ENCODE measurements around the gene WDR46. TPM values are rescaled to one million over a fixed set of nuclear protein-coding genes. Genes with fewer than 3 reads are reported as not detected.

The WDR46 gene
- total and polyA plus RNA-seq, 2 of the 13 experiments (the other 11 are each of a cell fraction or from before 2014, with no cell fraction given): 47.4 to 105 TPM

DNA sequence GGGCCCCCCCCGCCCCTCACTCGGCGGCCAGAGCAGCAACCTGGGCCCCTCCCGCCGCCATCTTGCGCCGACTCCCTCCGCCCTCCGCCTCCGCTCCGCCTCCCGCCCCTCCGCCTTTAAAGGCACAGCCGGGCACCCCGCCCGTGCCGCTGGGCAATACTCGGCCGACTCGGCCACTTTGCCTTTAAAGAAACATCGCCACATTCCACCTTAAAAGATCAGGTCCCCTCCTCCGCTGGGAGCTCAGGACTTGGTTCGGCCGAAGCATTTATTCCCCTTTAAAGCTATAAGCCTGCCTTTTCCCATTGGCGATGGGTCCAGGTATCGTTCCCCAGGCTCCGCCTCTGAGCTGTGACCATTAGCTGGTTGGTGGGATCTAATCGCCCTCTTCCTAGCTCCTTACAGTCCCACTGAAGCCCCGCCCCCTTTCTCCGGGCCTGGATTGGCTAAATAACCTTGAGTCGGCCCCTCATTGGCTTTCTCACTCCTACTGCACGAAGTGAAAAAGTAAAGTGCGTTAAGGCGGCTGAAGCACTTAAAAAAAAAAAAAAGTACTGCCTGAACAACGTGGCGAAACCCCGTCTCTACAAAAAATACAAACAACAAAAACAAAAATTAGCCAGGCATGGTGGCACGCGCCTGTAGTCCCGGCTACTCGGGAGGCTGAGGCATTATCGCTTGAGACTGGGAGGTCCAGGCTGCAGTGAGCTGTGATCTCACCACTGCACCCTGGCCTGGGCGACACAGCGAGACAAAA, 28.8 kb upstream of the WDR46 start, which contains the start of gene ZBTB22 (continued):
- TF ChIP-seq KDM4B (CRISPR knock-in tag; IDR thresholded peaks at IDR 0.05) (peak; percentile 64; the same call in 1 of the 2 replicates), ZBTB3 (CRISPR knock-in tag; IDR thresholded peaks at IDR 0.05; ENCODE audit: borderline replicate concordance, low read depth) (no peak), PHF5A (CRISPR knock-in tag; IDR thresholded peaks at IDR 0.05; ENCODE audit: low read depth, unreplicated experiment) (peak; percentile 35), FOXA3 (CRISPR knock-in tag; IDR thresholded peaks at IDR 0.05) (no peak), PCBP2 (optimal IDR thresholded peaks at IDR 0.05; ENCODE audit: low read depth, low read length, poor library complexity, severe bottlenecking) (no peak), CENPT (CRISPR knock-in tag; IDR thresholded peaks at IDR 0.05; ENCODE audit: low read depth) (no peak), REL (CRISPR knock-in tag; conservative IDR thresholded peaks at IDR 0.05) (no peak), AHR (CRISPR knock-in tag; IDR thresholded peaks at IDR 0.05) (0 out of 2 replicates have a peak, but pooled peaks have one; percentile 18), GTF2F1 (IDR thresholded peaks at IDR 0.05; ENCODE audit: low read length) (no peak), CBFB (CRISPR knock-in tag; IDR thresholded peaks at IDR 0.05) (peak; percentile 29; the same call in 1 of the 2 replicates), RFX3 (CRISPR knock-in tag; IDR thresholded peaks at IDR 0.05) (no peak), HCFC1 (IDR thresholded peaks at IDR 0.05; ENCODE audit: low read depth, low read length) (0 out of 2 replicates have a peak, but pooled peaks have one; percentile 18), REPIN1 (CRISPR knock-in tag; IDR thresholded peaks at IDR 0.05; ENCODE audit: borderline replicate concordance, low read depth) (no peak), NFE2L2 (IDR thresholded peaks at IDR 0.05; ENCODE audit: low read length) (no peak), GPN1 (CRISPR knock-in tag; IDR thresholded peaks at IDR 0.05; ENCODE audit: borderline replicate concordance) (no peak), CREM (IDR thresholded peaks at IDR 0.05) (peak; percentile 63), CREM (CRISPR knock-in tag; IDR thresholded peaks at IDR 0.05) (no peak)
- TF ChIP-seq, protein P1, sequence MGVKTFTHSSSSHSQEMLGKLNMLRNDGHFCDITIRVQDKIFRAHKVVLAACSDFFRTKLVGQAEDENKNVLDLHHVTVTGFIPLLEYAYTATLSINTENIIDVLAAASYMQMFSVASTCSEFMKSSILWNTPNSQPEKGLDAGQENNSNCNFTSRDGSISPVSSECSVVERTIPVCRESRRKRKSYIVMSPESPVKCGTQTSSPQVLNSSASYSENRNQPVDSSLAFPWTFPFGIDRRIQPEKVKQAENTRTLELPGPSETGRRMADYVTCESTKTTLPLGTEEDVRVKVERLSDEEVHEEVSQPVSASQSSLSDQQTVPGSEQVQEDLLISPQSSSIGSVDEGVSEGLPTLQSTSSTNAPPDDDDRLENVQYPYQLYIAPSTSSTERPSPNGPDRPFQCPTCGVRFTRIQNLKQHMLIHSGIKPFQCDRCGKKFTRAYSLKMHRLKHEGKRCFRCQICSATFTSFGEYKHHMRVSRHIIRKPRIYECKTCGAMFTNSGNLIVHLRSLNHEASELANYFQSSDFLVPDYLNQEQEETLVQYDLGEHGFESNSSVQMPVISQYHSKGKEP (CRISPR knock-in tag; IDR thresholded peaks at IDR 0.05): 0 out of 2 replicates have a peak, but pooled peaks have one; percentile 48
- TF ChIP-seq, protein P2, sequence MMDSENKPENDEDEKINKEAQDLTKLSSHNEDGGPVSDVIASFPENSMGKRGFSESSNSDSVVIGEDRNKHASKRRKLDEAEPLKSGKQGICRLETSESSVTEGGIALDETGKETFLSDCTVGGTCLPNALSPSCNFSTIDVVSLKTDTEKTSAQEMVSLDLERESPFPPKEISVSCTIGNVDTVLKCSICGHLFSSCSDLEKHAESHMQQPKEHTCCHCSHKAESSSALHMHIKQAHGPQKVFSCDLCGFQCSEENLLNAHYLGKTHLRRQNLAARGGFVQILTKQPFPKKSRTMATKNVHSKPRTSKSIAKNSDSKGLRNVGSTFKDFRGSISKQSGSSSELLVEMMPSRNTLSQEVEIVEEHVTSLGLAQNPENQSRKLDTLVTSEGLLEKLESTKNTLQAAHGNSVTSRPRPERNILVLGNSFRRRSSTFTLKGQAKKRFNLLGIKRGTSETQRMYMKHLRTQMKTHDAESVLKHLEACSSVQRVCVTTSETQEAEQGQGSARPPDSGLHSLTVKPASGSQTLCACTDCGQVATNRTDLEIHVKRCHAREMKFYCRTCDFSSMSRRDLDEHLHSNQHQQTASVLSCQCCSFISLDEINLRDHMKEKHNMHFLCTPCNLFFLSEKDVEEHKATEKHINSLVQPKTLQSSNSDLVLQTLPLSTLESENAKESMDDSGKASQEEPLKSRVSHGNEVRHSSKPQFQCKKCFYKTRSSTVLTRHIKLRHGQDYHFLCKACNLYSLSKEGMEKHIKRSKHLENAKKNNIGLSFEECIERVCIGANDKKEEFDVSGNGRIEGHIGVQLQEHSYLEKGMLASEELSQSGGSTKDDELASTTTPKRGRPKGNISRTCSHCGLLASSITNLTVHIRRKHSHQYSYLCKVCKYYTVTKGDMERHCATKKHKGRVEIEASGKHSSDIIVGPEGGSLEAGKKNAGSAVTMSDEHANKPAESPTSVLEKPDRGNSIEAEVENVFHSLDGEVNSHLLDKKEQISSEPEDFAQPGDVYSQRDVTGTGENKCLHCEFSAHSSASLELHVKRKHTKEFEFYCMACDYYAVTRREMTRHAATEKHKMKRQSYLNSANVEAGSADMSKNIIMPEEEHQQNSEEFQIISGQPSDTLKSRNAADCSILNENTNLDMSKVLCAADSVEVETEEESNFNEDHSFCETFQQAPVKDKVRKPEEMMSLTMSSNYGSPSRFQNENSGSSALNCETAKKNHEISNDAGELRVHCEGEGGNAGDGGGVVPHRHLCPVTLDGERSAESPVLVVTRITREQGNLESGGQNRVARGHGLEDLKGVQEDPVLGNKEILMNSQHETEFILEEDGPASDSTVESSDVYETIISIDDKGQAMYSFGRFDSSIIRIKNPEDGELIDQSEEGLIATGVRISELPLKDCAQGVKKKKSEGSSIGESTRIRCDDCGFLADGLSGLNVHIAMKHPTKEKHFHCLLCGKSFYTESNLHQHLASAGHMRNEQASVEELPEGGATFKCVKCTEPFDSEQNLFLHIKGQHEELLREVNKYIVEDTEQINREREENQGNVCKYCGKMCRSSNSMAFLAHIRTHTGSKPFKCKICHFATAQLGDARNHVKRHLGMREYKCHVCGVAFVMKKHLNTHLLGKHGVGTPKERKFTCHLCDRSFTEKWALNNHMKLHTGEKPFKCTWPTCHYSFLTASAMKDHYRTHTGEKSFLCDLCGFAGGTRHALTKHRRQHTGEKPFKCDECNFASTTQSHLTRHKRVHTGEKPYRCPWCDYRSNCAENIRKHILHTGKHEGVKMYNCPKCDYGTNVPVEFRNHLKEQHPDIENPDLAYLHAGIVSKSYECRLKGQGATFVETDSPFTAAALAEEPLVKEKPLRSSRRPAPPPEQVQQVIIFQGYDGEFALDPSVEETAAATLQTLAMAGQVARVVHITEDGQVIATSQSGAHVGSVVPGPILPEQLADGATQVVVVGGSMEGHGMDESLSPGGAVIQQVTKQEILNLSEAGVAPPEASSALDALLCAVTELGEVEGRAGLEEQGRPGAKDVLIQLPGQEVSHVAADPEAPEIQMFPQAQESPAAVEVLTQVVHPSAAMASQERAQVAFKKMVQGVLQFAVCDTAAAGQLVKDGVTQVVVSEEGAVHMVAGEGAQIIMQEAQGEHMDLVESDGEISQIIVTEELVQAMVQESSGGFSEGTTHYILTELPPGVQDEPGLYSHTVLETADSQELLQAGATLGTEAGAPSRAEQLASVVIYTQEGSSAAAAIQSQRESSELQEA (CRISPR knock-in tag; IDR thresholded peaks at IDR 0.05; ENCODE audit: not compliant biosample characterization): peak; percentile 70
- TF ChIP-seq, protein P3, sequence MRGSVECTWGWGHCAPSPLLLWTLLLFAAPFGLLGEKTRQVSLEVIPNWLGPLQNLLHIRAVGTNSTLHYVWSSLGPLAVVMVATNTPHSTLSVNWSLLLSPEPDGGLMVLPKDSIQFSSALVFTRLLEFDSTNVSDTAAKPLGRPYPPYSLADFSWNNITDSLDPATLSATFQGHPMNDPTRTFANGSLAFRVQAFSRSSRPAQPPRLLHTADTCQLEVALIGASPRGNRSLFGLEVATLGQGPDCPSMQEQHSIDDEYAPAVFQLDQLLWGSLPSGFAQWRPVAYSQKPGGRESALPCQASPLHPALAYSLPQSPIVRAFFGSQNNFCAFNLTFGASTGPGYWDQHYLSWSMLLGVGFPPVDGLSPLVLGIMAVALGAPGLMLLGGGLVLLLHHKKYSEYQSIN (CRISPR knock-in tag; IDR thresholded peaks at IDR 0.05; ENCODE audit: borderline replicate concordance): no peak
